ENCODE data around the gene VARS2. TPM values are rescaled to one million over a fixed set of nuclear protein-coding genes. Genes with fewer than 3 reads are reported as not detected.

Gene VARS2
- total RNA-seq, 1 donor from 2014 or later = 18.9 TPM

DNA sequence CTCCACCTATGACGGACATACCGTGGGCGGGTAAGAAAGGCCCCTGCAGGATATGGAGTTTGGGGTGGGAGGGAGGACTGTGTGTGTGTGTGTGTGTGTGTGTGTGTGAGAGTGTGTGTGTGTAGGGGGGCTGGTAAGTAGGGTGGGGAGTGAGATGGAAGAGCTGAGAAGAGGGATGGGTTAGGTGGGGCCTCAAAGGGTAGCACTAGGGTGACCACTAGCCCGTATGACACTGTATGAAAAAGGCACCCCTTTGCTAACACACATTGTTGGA is 22.7 kb upstream of the VARS2 start:
- Histone ChIP-seq H3K27ac (no peak overlapping the region), H3K4me3 (no peak overlapping the region), H3K27me3 (no peaks in the 10 kb centered on the region), H3K4me1 (peaks cover 34% of the 10 kb centered on the region), H3K36me3 (peaks cover 0 to 63% of the 10 kb centered on the region in 2 donors), H3K9me3 (no peaks in the 10 kb centered on the region)
- TF ChIP-seq, protein P1, sequence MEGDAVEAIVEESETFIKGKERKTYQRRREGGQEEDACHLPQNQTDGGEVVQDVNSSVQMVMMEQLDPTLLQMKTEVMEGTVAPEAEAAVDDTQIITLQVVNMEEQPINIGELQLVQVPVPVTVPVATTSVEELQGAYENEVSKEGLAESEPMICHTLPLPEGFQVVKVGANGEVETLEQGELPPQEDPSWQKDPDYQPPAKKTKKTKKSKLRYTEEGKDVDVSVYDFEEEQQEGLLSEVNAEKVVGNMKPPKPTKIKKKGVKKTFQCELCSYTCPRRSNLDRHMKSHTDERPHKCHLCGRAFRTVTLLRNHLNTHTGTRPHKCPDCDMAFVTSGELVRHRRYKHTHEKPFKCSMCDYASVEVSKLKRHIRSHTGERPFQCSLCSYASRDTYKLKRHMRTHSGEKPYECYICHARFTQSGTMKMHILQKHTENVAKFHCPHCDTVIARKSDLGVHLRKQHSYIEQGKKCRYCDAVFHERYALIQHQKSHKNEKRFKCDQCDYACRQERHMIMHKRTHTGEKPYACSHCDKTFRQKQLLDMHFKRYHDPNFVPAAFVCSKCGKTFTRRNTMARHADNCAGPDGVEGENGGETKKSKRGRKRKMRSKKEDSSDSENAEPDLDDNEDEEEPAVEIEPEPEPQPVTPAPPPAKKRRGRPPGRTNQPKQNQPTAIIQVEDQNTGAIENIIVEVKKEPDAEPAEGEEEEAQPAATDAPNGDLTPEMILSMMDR (IDR thresholded peaks at IDR 0.05) = no peak
- TF ChIP-seq POLR2A (IDR thresholded peaks at IDR 0.05) = no peak
- no peak for TF ChIP-seq POLR2AphosphoS5 (IDR thresholded peaks at IDR 0.05; ENCODE audit: insufficient read depth in 1 of 2, low read depth in 1 of 2)
- intact Hi-C loops (cut with DNase I) = no loop called here
- DNase-seq (ENCODE audit: extremely low spot score in 2 of 2) = no peak

DNA sequence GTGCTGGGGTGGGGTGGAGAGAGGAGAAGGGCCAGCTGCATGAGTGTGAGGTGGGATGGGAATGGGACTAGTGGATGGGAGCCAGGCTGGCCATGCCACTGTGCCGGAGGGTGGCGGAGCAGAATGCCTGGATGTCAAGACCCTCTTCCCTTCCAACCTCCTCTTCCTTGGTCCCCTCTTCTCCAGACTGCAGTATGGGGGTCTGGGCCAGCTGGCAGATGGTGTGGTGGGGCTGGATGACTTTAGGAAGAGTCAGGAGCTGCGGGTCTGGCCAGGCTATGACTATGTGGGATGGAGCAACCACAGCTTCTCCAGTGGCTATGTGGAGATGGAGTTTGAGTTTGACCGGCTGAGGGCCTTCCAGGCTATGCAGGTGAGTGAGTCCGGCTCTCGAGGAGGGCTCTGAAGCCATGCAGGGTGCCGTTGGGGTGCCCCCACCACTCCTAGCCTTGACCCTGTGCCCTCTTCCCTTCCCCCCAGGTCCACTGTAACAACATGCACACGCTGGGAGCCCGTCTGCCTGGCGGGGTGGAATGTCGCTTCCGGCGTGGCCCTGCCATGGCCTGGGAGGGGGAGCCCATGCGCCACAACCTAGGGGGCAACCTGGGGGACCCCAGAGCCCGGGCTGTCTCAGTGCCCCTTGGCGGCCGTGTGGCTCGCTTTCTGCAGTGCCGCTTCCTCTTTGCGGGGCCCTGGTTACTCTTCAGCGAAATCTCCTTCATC is 22.1 kb upstream of the VARS2 start:
- DNase-seq (ENCODE audit: extremely low spot score in 2 of 2) = no peak
- Histone ChIP-seq H3K4me1 (peaks cover 28% of the 10 kb centered on the region), H3K36me3 (peaks cover 0 to 69% of the 10 kb centered on the region in 2 donors), H3K27ac (no peak overlapping the region), H3K4me3 (no peak overlapping the region), H3K9me3 (no peaks in the 10 kb centered on the region), H3K27me3 (no peaks in the 10 kb centered on the region)
- intact Hi-C loops (cut with DNase I) = no loop called here
- no peak for TF ChIP-seq POLR2A (IDR thresholded peaks at IDR 0.05)

DNA sequence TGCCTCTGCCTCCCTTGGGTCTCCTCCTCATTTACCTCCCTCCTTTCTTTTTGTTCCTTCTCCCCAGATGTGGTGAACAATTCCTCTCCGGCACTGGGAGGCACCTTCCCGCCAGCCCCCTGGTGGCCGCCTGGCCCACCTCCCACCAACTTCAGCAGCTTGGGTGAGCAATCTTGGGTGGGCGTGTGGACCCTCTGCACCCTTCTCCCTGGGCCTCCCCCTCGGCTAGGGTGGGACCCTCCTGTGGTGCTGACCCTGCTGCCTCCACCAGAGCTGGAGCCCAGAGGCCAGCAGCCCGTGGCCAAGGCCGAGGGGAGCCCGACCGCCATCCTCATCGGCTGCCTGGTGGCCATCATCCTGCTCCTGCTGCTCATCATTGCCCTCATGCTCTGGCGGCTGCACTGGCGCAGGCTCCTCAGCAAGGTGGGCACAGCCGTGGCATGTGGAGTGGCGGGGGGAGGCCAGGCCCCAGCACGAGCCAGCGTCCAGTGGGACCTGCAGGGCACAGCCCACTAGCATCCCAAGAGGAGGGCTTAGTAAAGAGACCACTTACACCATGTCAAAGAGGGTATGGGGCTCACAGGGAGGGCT is 20.9 kb upstream of the VARS2 start:
- intact Hi-C loops (cut with DNase I) = no loop called here
- Histone ChIP-seq H3K27me3 (no peaks in the 10 kb centered on the region), H3K4me1 (peaks cover 22% of the 10 kb centered on the region), H3K27ac (no peak overlapping the region), H3K4me3 (no peak overlapping the region), H3K9me3 (no peaks in the 10 kb centered on the region), H3K36me3 (peaks cover 0 to 80% of the 10 kb centered on the region in 2 donors)
- TF ChIP-seq, protein P1 (IDR thresholded peaks at IDR 0.05) = no peak
- TF ChIP-seq POLR2AphosphoS5 (IDR thresholded peaks at IDR 0.05; ENCODE audit: insufficient read depth in 1 of 2, low read depth in 1 of 2) = no peak
- no peak for DNase-seq (ENCODE audit: extremely low spot score in 2 of 2)

DNA sequence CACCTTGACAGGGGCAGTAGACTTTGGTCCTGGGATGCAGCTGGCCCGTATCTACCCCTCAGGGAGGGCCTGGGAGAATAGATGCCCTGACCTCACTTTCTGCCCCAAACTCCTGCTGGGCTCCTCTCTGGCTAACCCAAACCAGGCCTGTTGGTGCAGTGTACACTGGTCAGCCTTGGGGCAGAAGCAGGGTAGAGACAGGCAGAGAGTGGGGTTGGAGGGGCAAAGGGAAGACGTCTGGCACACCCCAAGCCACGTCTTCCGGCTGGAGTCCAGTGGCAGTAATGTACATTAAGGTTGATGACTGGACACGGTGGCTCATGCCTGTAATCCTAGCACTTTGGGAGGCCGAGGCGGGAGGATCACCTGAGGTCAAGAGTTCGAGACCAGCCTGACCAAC is 20.4 kb upstream of the VARS2 start:
- intact Hi-C loops (cut with DNase I) = no loop called here
- Histone ChIP-seq H3K4me3 (no peak overlapping the region), H3K4me1 (peaks cover 17% of the 10 kb centered on the region), H3K9me3 (no peaks in the 10 kb centered on the region), H3K27ac (no peak overlapping the region), H3K36me3 (peaks cover 0 to 86% of the 10 kb centered on the region in 2 donors), H3K27me3 (no peaks in the 10 kb centered on the region)
- no peak for TF ChIP-seq POLR2AphosphoS5 (IDR thresholded peaks at IDR 0.05; ENCODE audit: insufficient read depth in 1 of 2, low read depth in 1 of 2)
- TF ChIP-seq, protein P1 (IDR thresholded peaks at IDR 0.05) = no peak
- no peak for TF ChIP-seq POLR2A (IDR thresholded peaks at IDR 0.05)
- no peak for DNase-seq (ENCODE audit: extremely low spot score in 2 of 2)

DNA sequence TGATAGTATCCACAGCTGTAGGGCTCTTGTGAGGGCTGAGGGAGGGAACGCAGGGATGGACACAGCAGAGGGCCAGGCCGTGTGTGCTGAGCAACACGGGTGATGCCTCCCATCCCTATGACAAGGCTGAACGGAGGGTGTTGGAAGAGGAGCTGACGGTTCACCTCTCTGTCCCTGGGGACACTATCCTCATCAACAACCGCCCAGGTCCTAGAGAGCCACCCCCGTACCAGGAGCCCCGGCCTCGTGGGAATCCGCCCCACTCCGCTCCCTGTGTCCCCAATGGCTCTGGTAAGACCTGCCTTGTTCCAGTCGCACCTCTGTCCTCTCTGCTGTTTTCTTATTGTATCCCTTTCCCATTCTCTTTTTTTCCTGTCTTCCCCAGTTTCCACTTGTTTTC is 19.7 kb upstream of the VARS2 start:
- Histone ChIP-seq H3K36me3 (peaks cover 0 to 87% of the 10 kb centered on the region in 2 donors), H3K9me3 (no peaks in the 10 kb centered on the region), H3K27me3 (no peaks in the 10 kb centered on the region), H3K4me1 (peaks cover 11% of the 10 kb centered on the region), H3K27ac (no peak overlapping the region), H3K4me3 (no peak overlapping the region)
- intact Hi-C loops (cut with DNase I) = no loop called here
- TF ChIP-seq, protein P1 (IDR thresholded peaks at IDR 0.05) = no peak
- TF ChIP-seq POLR2A (IDR thresholded peaks at IDR 0.05) (no peak), POLR2AphosphoS5 (IDR thresholded peaks at IDR 0.05; ENCODE audit: insufficient read depth in 1 of 2, low read depth in 1 of 2) (no peak)
- DNase-seq (ENCODE audit: extremely low spot score in 2 of 2) = no peak
